Inferior parietal cortex (tissue), 1 donor: Measurements from ENCODE around the gene FSTL4.

Experiments
- DNase-seq: peaks from one replicate; pipeline ENCODE4 v3.0.0-alpha.2; 2016; ENCODE audit errors: extremely low spot score

The FSTL4 gene

GRCh38 chr5:133322743-133323142 lies 289.6 kb downstream of the FSTL4 start:
- DNase-seq = no peak

GRCh38 chr5:133321833-133322420 lies 290.4 kb downstream of the FSTL4 start:
- no peak for DNase-seq

- DNase-seq = no peak
These were observed 291.0 kb downstream of the FSTL4 start for GRCh38 chr5:133321286-133321832.

GRCh38 chr5:133319905-133320520 lies 292.3 kb downstream of the FSTL4 start:
- DNase-seq = no peak

GRCh38 chr5:133319244-133319643 lies 293.1 kb downstream of the FSTL4 start:
- no peak for DNase-seq

- DNase-seq = no peak
These were observed 294.8 kb downstream of the FSTL4 start for GRCh38 chr5:133317558-133317957.

GRCh38 chr5:133316346-133317343 lies 295.7 kb downstream of the FSTL4 start:
- no peak for DNase-seq

GRCh38 chr5:133314086-133314485 lies 298.3 kb downstream of the FSTL4 start:
- DNase-seq = no peak

- no peak for DNase-seq
These were observed 301.2 kb downstream of the FSTL4 start for GRCh38 chr5:133311176-133311575.

GRCh38 chr5:133309984-133310621 lies 302.2 kb downstream of the FSTL4 start:
- no peak for DNase-seq

GRCh38 chr5:133309166-133309795 lies 303.1 kb downstream of the FSTL4 start:
- DNase-seq = no peak

- no peak for DNase-seq
These were observed 305.1 kb downstream of the FSTL4 start for GRCh38 chr5:133307275-133307674.

- no peak for DNase-seq
These were observed 307.6 kb downstream of the FSTL4 start for GRCh38 chr5:133304707-133305216.

GRCh38 chr5:133304178-133304577 lies 308.2 kb downstream of the FSTL4 start:
- DNase-seq = no peak

- no peak for DNase-seq
These were observed 309.0 kb downstream of the FSTL4 start for GRCh38 chr5:133303298-133303697.

GRCh38 chr5:133299728-133300127 lies 312.6 kb downstream of the FSTL4 start:
- DNase-seq = no peak

- DNase-seq = no peak
These were observed 313.3 kb downstream of the FSTL4 start for GRCh38 chr5:133299021-133299420.

GRCh38 chr5:133298447-133298846 lies 313.9 kb downstream of the FSTL4 start:
- DNase-seq = no peak

GRCh38 chr5:133297293-133297692 lies 315.0 kb downstream of the FSTL4 start:
- DNase-seq = no peak

GRCh38 chr5:133296624-133297023 lies 315.7 kb downstream of the FSTL4 start:
- DNase-seq = no peak

- DNase-seq = no peak
These were observed 316.8 kb downstream of the FSTL4 start for GRCh38 chr5:133295520-133295919.
